Stimulated activated naive CD8-positive, alpha-beta T cell treated with anti-CD3 and anti-CD28 coated beads, Interleukin-15, Interleukin-2, amounts not matched to agents 100 ng/mL and 50 ng/mL, for 24 hours (primary cell): ENCODE results near the gene SLC38A4.

Source experiments
- H3K27ac Mint-ChIP-seq: one replicate; pipeline ENCODE4 v1.8.0; 2021; ENCODE audit warnings: mild to moderate bottlenecking, mixed read lengths
- H3K27me3 Mint-ChIP-seq: one replicate; pipeline ENCODE4 v1.8.0; 2021; ENCODE audit warnings: mixed read lengths
- H3K36me3 Mint-ChIP-seq: one replicate; pipeline ENCODE4 v1.8.0; 2021; ENCODE audit warnings: low read depth, mixed read lengths
- H3K4me1 Mint-ChIP-seq: one replicate; pipeline ENCODE4 v1.8.0; 2021; ENCODE audit warnings: low read depth, mixed read lengths
- H3K4me3 Mint-ChIP-seq: one replicate; pipeline ENCODE4 v1.8.0; 2021; ENCODE audit warnings: mild to moderate bottlenecking, mixed read lengths
- H3K9me3 Mint-ChIP-seq: one replicate; pipeline ENCODE4 v1.8.0; 2021; ENCODE audit warnings: mixed read lengths

Gene SLC38A4

GRCh38 chr12:46832130-46832704 is 6.4 kb upstream of the SLC38A4 start:
- peaks cover 15% of the 10 kb centered on the region for H3K4me1 Mint-ChIP-seq
- H3K4me3 Mint-ChIP-seq, result no peak overlapping the region
- peaks cover 78% of the 10 kb centered on the region for H3K27me3 Mint-ChIP-seq

GRCh38 chr12:46831335-46832129 is 5.7 kb upstream of the SLC38A4 start:
- H3K4me3 Mint-ChIP-seq, result peak overlapping the region; percentile 51
- no peaks in the 10 kb centered on the region for H3K9me3 Mint-ChIP-seq
- peaks cover 15% of the 10 kb centered on the region for H3K4me1 Mint-ChIP-seq
- no peak overlapping the region for H3K27ac Mint-ChIP-seq
- peaks cover 77% of the 10 kb centered on the region for H3K27me3 Mint-ChIP-seq
- H3K36me3 Mint-ChIP-seq, result no peaks in the 10 kb centered on the region

More at GRCh38 chr12:46832130-46832704, 6.4 kb upstream of the SLC38A4 start:
- Mint-ChIP-seq H3K9me3 (no peaks in the 10 kb centered on the region), H3K27ac (no peak overlapping the region), H3K36me3 (no peaks in the 10 kb centered on the region)

- H3K27ac Mint-ChIP-seq, result no peak overlapping the region
- no peaks in the 10 kb centered on the region for H3K9me3 Mint-ChIP-seq
- no peaks in the 10 kb centered on the region for H3K36me3 Mint-ChIP-seq
- peaks cover 15% of the 10 kb centered on the region for H3K4me1 Mint-ChIP-seq
- peak overlapping the region; percentile 51 for H3K4me3 Mint-ChIP-seq
- H3K27me3 Mint-ChIP-seq, result peaks cover 81% of the 10 kb centered on the region
These were observed 5.0 kb upstream of the SLC38A4 start for GRCh38 chr12:46830731-46831334.

- Mint-ChIP-seq H3K27me3 (peaks cover 60% of the 10 kb centered on the region), H3K9me3 (no peaks in the 10 kb centered on the region), H3K4me1 (no peaks in the 10 kb centered on the region), H3K4me3 (no peak overlapping the region), H3K36me3 (no peaks in the 10 kb centered on the region), H3K27ac (no peak overlapping the region)
These were observed 1.1 kb downstream of the SLC38A4 start for GRCh38 chr12:46824709-46825108.

GRCh38 chr12:46818642-46819041 is 7.2 kb downstream of the SLC38A4 start:
- no peaks in the 10 kb centered on the region for H3K9me3 Mint-ChIP-seq
- H3K27ac Mint-ChIP-seq, result no peak overlapping the region
- no peak overlapping the region for H3K4me3 Mint-ChIP-seq
- no peaks in the 10 kb centered on the region for H3K36me3 Mint-ChIP-seq
- H3K27me3 Mint-ChIP-seq, result peaks cover 12% of the 10 kb centered on the region
- H3K4me1 Mint-ChIP-seq, result no peaks in the 10 kb centered on the region

GRCh38 chr12:46815809-46816208 is 10.0 kb downstream of the SLC38A4 start:
- Mint-ChIP-seq H3K36me3 (no peaks in the 10 kb centered on the region), H3K4me1 (no peaks in the 10 kb centered on the region), H3K27ac (no peak overlapping the region), H3K27me3 (peaks cover 4% of the 10 kb centered on the region), H3K9me3 (no peaks in the 10 kb centered on the region), H3K4me3 (no peak overlapping the region)

GRCh38 chr12:46814143-46814542 is 11.7 kb downstream of the SLC38A4 start:
- H3K4me1 Mint-ChIP-seq, result no peaks in the 10 kb centered on the region
- no peaks in the 10 kb centered on the region for H3K36me3 Mint-ChIP-seq
- no peak overlapping the region for H3K4me3 Mint-ChIP-seq
- H3K27me3 Mint-ChIP-seq, result peaks cover 4% of the 10 kb centered on the region
- no peak overlapping the region for H3K27ac Mint-ChIP-seq
- H3K9me3 Mint-ChIP-seq, result no peaks in the 10 kb centered on the region

- no peaks in the 10 kb centered on the region for H3K9me3 Mint-ChIP-seq
- peaks cover 11% of the 10 kb centered on the region for H3K27me3 Mint-ChIP-seq
These were observed 14.6 kb downstream of the SLC38A4 start for GRCh38 chr12:46811185-46811584.

GRCh38 chr12:46808955-46809697 is 16.7 kb downstream of the SLC38A4 start:
- Mint-ChIP-seq H3K27ac (no peak overlapping the region), H3K36me3 (no peaks in the 10 kb centered on the region), H3K9me3 (no peaks in the 10 kb centered on the region), H3K27me3 (peaks cover 19% of the 10 kb centered on the region), H3K4me1 (no peaks in the 10 kb centered on the region), H3K4me3 (no peak overlapping the region)

More at GRCh38 chr12:46811185-46811584, 14.6 kb downstream of the SLC38A4 start:
- no peak overlapping the region for H3K27ac Mint-ChIP-seq
- no peaks in the 10 kb centered on the region for H3K4me1 Mint-ChIP-seq
- H3K36me3 Mint-ChIP-seq, result no peaks in the 10 kb centered on the region
- no peak overlapping the region for H3K4me3 Mint-ChIP-seq

- Mint-ChIP-seq H3K36me3 (no peaks in the 10 kb centered on the region), H3K27ac (no peak overlapping the region), H3K4me1 (no peaks in the 10 kb centered on the region), H3K27me3 (peaks cover 16% of the 10 kb centered on the region), H3K4me3 (no peak overlapping the region), H3K9me3 (no peaks in the 10 kb centered on the region)
These were observed 17.5 kb downstream of the SLC38A4 start for GRCh38 chr12:46808317-46808716.

- Mint-ChIP-seq H3K27me3 (peaks cover 28% of the 10 kb centered on the region), H3K4me1 (no peaks in the 10 kb centered on the region), H3K9me3 (no peaks in the 10 kb centered on the region), H3K27ac (no peak overlapping the region), H3K36me3 (no peaks in the 10 kb centered on the region), H3K4me3 (no peak overlapping the region)
These were observed 21.7 kb downstream of the SLC38A4 start for GRCh38 chr12:46804054-46804453.

GRCh38 chr12:46803517-46803916 is 22.3 kb downstream of the SLC38A4 start:
- H3K27ac Mint-ChIP-seq, result no peak overlapping the region
- no peaks in the 10 kb centered on the region for H3K4me1 Mint-ChIP-seq
- H3K27me3 Mint-ChIP-seq, result peaks cover 27% of the 10 kb centered on the region
- H3K9me3 Mint-ChIP-seq, result no peaks in the 10 kb centered on the region
- H3K36me3 Mint-ChIP-seq, result no peaks in the 10 kb centered on the region
- no peak overlapping the region for H3K4me3 Mint-ChIP-seq

GRCh38 chr12:46801293-46801692 is 24.5 kb downstream of the SLC38A4 start:
- H3K27me3 Mint-ChIP-seq, result peaks cover 22% of the 10 kb centered on the region
- H3K4me3 Mint-ChIP-seq, result no peak overlapping the region
- H3K36me3 Mint-ChIP-seq, result no peaks in the 10 kb centered on the region
- H3K27ac Mint-ChIP-seq, result no peak overlapping the region
- H3K4me1 Mint-ChIP-seq, result no peaks in the 10 kb centered on the region
- H3K9me3 Mint-ChIP-seq, result no peaks in the 10 kb centered on the region

GRCh38 chr12:46800160-46800559 is 25.6 kb downstream of the SLC38A4 start:
- no peaks in the 10 kb centered on the region for H3K9me3 Mint-ChIP-seq
- H3K4me3 Mint-ChIP-seq, result no peak overlapping the region
- no peaks in the 10 kb centered on the region for H3K36me3 Mint-ChIP-seq
- H3K27me3 Mint-ChIP-seq, result peaks cover 18% of the 10 kb centered on the region
- H3K27ac Mint-ChIP-seq, result no peak overlapping the region
- H3K4me1 Mint-ChIP-seq, result no peaks in the 10 kb centered on the region

- Mint-ChIP-seq H3K4me3 (no peak overlapping the region), H3K27me3 (peaks cover 13% of the 10 kb centered on the region), H3K27ac (no peak overlapping the region), H3K36me3 (no peaks in the 10 kb centered on the region), H3K4me1 (no peaks in the 10 kb centered on the region), H3K9me3 (no peaks in the 10 kb centered on the region)
These were observed 27.1 kb downstream of the SLC38A4 start for GRCh38 chr12:46798648-46799047.
